ENCODE measurements around the gene PTPRG.

- TF ChIP-seq EZH2phosphoT487 (IDR thresholded peaks at IDR 0.05; ENCODE audit: borderline replicate concordance, low read length) (no peak), CTCF (conservative IDR thresholded peaks at IDR 0.05; ENCODE audit: low read depth, low read length) (no peak), EZH2 (IDR thresholded peaks at IDR 0.05; ENCODE audit: low read length, unreplicated experiment) (no peak)
These were observed 320.9 kb downstream of the PTPRG start for GRCh38 chr3:61882253-61882652.

All from PC-3 (cell line).